DMS153 treated with DMSO at 0.1 percent for 48 hours (cell line): ENCODE results near the gene IMMT.

Experiments used
- DNase-seq: peaks from one replicate; lab custom pipeline; 2025; ENCODE audit not compliant: unreplicated experiment; lab: John Stamatoyannopoulos, UW

Gene IMMT

DNA sequence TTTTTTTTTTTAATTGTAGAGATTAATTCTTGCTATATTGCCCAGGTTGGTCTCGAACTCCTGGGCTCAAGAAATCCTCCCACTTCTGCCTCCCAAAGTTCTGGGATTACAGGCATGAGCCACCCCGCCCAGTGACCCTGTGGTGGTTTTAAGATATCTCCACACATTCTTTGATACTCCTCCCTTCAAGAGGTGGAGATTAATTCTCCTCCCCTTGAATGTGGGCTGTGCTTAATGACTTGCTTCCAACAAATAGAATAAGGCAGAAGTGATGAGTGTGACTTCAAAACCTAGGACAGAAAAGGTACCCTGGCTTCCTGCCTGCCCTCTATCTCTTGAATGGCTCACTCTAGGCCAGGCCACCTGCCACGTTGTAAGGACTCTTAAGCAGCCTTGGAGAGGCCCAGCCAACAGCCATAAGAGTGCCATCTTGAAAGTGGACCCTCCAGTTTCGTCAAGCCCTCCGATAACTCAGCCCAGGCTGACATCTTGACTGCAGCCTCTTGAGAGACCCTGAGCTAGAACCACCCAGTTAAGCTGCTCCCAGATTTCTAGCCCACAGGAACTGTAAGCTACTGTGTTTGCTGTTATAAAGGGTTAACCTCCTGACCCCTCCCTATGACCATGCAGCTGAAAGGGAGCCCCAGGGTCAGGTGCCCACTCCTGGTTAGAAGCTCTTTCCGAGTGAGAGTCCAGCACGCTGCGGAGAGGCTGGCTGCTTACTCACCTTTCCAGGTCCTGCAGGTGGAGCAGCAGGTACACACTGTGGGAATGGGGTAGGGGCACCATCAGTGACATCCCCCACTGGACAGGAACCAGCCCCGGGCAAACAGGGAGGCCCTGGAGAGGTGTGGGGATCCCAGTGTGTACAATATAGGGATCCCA, 31.6 kb upstream of the IMMT start:
- DNase-seq: no peak

DNA sequence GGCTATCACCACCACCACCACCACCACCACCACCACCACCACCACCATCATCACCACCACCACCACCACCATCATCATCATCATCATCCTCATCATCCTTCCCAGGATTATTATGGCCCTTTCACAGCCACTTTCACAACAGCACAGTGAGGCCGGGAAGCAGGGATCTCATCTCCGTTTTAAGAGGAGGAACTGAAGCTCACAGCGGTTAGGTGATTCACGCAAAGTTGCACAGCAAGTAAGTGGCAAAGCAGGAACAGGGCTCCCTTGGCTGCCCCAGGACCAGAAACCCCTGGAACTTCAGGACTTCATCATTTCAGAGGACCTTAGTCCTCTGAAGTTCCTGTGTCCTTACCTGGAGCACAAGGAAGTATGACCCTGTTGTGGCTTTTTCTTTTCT, 30.8 kb upstream of the IMMT start:
- DNase-seq: no peak

- DNase-seq: no peak
Measured at GRCh38 chr2:86225581-86225980, 30.3 kb upstream of the IMMT start.

DNA sequence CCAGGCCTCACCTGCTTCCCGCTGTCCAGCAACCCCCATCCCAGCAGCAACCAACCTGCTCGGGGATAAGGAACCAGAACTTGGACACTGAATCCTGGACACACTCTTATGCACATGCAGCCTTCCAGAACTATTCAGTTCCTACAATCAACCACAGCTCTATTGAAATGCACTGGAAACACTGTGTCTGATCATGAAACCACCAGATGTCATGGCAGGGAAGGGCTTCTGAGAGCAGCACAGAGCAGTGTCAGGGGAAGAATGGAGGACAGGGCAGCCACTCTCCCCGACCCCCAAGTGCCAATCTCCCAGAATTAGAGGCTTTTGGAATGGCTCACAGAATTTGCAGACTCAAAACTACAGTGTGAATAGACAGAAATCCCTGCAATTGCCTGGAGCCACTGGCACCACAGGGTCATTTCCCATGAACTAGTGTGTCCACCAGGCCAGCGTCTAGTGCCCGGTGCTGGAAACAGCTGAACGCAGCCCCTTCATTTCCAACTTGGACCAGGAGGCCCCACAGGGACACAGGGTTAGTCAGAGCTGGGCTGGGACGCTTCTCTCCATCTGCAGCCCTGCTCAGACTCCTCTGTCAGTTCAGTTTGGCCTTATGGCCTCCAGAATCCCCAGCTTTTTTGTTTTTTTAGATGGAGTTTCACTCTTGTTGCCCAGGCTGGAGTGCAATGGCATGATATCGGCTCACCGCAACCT, 29.5 kb upstream of the IMMT start:
- no peak for DNase-seq

DNA sequence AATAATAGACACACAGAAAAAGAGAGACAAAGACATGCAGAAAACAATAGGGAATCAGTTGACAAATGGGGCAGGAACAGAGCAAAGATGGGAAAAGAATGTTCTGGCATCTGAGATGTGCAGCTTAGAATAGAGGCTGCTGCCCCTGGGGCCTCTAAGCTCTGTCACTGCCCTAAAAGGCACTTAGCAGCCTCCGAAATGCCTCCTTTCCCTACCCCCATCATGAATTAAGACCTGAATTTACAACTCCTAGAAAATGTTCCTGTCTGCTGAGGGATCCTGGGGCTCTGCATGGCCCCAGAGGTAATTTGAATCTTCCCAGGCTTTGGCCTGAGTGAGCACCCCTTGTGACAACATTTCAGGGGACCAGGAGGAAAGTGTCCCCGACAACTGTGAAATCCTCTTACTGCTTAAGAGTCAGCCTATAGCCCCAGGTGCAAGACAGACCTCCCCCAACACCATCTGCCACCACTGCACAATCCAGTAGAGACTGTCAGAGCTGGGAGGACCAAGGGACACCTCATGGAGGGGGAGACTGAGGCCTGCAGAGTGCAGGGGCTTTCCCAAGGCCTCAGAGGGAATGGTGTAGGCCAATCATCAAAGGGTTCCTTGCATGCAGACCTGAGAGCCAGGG, 28.8 kb upstream of the IMMT start:
- DNase-seq: no peak

- no peak for DNase-seq
Measured at GRCh38 chr2:86223140-86223926, 28.1 kb upstream of the IMMT start.

DNA sequence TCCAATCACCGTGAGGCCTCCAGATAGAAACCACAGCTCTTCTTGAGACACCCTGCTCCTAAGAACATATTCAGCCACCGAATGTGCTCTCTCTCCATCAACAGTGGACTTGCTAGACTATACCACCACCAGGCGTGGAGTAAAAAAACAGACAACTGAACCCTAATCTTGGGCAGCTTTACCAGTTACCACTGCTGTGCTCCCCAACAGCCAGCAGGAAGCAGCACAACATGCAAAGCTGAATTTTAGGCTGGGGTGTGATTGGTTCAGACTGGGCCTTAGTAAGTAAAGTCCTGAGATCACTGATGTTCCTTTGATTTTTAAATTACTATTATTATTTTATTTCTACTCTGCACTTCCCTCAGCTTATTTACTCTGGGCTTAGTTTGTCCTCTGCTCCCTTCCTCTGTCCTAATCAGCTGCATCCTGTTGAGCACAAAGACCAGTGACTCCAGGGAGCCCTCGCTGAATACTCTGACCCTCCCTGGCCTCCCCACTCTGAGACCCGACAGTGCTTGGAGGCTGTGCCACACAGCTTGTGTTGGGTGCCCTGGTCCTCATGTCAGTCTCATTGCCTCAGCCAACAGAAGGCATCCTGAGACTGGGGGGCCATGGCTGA, 25.9 kb upstream of the IMMT start:
- no peak for DNase-seq

DNA sequence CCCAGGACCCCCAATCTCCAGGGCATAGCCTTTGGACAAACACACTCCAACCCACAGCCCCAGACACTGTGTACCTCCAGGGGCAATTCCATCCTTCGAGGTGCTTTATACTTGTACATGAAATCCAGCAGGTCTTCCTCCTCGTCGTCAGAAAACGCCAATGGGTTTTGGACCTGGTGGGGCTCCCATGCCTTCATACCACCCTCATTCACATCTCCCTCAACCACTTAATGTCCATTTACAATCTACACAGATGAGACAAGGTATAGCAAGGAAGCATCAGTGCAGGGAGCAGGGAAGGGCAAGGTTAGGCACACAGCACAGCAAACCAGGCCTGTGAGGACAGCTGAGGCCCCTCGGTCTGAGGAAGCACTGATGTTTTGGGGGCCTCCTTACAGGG, 24.6 kb upstream of the IMMT start:
- no peak for DNase-seq

GRCh38 chr2:86218124-86218523, 22.9 kb upstream of the IMMT start:
- no peak for DNase-seq

DNA sequence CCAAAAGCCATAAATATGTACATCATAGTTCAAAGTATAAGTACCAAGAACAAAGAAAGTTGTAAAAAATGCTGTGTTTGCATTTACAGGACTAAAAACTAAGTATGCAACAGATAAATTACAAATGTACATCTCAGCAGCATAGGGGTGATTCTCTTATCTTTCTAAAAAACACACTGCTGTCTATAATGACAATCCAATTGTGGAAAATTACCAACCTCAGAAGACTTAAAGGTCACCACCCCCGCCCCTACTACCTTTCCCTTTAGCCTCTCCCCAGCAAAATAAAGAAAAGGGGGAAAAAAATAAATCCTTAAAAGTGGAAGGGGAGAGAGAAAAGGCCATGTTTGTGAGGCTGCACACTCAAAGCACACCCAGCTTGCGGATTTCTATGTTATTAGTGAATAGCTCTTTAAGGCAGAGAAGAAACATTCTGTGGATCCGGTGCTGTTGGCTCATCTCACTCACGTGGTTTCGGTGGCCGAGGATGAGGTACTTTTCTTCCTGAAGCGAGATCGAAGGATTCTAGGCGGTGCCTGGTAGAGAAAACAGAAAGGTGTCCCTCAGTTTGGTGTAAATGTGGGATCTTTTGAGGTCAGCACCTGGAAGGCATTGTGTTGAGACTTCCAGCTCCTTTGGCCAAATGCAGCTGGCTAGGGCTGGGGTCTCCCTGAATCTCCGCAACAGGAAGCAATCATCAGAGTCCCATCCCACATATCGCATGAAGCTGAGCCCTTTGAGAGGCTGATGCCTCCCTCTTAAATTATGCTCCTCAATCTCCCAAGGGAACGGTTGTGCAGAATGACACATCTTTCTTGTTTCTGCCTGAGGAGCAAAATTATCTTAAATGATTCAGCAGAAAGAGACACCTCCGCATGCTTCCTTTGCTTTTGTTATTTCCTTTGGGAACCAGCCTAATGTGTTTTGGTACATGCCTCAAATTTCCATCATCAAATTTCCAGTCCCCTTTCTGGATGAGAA, 21.6 kb upstream of the IMMT start:
- no peak for DNase-seq

DNA sequence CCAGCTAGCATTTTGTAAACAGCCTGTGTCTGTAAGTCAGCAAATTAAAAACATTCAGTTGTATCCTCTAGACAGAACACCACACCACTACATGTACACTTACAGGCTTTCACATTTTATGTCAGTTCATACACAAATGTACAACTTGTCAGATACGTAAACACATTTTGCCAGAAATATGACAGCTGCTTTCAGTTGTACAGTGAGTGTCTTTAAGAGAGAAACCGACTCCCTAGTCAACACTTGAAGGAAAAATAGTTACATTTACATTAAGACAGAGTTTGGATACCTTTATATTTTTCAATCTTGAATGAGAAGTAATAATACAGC, 19.2 kb upstream of the IMMT start:
- no peak for DNase-seq

DNA sequence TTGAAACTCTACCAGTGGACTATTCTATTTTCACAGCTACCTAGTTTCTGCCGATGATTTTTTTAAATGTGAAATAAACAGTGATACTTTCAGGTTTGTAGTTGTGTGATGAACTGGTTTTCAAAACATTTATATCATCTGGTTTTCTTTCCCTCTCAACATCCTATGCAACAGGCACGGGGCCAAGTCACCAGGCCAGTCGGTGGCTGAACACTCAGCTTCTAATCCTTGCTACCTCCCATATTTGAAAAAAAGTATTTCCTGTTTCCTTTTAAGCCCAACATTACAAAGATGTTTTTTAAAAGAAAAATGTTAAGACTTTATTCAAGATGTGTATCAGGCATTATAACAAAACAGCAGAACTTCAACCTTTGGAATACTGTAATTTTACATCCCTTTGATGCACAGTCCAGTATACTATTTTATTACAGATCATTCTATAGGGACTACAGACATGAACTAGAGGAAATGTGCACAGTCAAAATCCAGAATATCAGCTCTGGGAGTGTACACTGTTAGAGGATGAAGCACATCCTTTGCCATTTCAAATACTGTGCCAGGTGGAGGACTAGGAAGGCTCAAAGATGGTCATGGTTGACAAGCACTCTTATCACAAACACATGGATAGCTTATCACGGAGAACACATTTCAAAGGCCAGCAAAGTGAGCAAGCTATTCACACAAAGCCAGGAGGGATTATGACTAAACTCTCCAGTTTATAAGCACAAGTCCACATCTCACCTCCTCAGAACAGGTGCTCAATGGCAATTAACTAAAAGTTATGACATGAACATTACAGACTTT, 18.6 kb upstream of the IMMT start:
- no peak for DNase-seq

- no peak for DNase-seq
Measured at GRCh38 chr2:86213056-86213455, 17.8 kb upstream of the IMMT start.

DNA sequence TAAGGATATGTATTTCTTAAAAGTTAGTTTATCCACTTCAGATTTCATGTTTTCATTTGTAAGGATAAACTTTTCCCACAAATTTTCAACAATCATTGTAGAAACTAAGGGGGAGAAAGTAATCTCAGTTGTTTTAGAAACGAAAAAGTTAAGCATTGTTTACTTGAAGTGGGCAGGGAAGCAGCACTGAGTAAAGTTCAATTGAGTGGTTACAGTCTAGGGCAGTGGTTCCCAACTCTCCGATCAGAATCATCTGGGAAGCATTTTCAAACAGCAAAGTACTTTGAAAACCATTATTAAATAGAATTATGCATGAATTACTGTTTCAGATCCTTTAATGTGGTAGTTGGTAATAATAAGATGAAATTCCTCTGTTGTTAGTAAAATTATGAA, 16.5 kb upstream of the IMMT start:
- no peak for DNase-seq

- DNase-seq: no peak
Measured at GRCh38 chr2:86211033-86211795, 16.0 kb upstream of the IMMT start.

- no peak for DNase-seq
Measured at GRCh38 chr2:86204458-86204857, 9.2 kb upstream of the IMMT start.

DNA sequence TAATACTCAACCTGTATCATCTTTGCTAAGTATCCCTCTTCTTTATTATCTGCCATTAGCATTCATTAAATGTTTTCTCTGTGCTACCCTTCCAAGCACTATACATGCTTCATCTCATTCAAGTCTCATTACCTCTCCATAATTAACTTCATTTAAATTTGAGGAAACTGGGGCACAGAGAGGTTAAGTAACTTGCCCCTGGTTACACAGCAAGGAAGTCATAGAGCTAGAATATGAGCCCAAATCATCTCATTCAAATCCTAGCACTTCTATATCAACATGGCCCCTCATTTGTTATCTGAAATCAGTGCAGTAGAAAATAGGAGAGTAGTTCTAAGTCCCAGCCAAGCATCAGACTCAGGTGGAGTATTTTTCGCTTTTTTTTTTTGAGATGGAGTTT, 8.4 kb upstream of the IMMT start:
- no peak for DNase-seq

DNA sequence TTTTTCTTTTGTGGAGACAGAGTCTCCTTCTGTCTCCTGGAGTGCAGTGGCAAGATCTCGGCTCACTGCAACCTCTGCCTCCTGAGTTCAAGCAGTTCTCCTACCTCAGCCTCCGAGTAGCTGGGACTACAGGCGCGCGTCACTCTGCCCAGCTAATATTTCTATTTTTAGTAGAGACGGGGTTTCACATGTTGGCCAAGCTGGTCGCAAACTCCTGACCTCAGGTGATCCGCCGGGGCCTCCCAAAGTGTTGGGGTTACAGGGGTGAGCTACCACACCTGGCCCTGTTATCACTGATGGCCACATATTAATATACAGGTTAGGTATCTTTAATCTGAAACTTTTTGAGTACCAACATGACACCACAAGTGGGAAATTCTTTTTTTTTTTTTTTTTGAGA, 7.4 kb upstream of the IMMT start:
- DNase-seq: no peak
